ENCODE results near the gene KIR2DL1.
"Not testable (repeated sequence)": the region's sequence is repeated elsewhere in the genome, so short reads cannot be mapped to it uniquely, and the experiment has no call there.

Gene KIR2DL1

DNA sequence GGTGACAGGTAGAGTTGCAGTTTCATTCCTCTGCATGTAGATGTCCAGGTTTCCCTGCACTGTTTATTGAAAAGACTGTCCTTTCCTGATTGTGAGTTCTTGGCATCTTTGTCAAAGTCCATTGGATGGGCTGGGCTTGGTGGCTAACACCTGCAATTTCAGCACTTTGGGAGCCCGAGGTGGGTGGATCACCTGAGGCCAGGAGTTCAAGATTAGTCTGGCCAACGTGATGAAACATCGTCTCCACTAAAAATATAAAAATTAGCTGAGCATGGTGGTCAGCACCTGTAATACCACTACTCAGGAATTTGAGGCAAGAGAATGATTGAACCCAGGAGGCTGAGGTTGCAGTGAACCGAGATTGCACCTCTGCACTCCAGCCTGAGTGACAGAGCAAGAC, 8.3 kb downstream of the KIR2DL1 start:
- not testable (repeated sequence) for H3K27ac ChIP-seq (replicated peaks; ENCODE audit: low read length); H3K4me2 ChIP-seq (ENCODE audit: insufficient read depth, low read length, poor library complexity, severe bottlenecking); H4K91ac ChIP-seq (ENCODE audit: low read depth, low read length, poor library complexity); H3K4ac ChIP-seq (ENCODE audit: low read length); H2BK120ac ChIP-seq (ENCODE audit: low read depth, low read length); H2BK5ac ChIP-seq (ENCODE audit: low read length); H3K79me1 ChIP-seq (ENCODE audit: low read depth, low read length); H3K18ac ChIP-seq (ENCODE audit: low read length); DNase-seq (ENCODE audit: low spot score); H2AFZ ChIP-seq (ENCODE audit: low read length); H3K36me3 ChIP-seq (replicated peaks in 1 of 2; ENCODE audit: control insufficient read depth in 2 of 2, insufficient read depth in 2 of 2, low read length in 2 of 2); H2AK5ac ChIP-seq (ENCODE audit: low read depth, low read length); H3K23ac ChIP-seq (ENCODE audit: low read depth, low read length, poor library complexity); H3K9ac ChIP-seq (ENCODE audit: low read depth, low read length, poor library complexity); H2BK12ac ChIP-seq (ENCODE audit: low read length); H3K27me3 ChIP-seq (ENCODE audit: control insufficient read depth in 3 of 3, insufficient read depth in 3 of 3, low read depth in 1 of 3, low read length in 3 of 3); H3K9me3 ChIP-seq (replicated peaks in 1 of 2; ENCODE audit: control insufficient read depth in 2 of 2, insufficient read depth in 1 of 2, low read depth in 1 of 2, low read length in 2 of 2); H3K4me1 ChIP-seq (ENCODE audit: control insufficient read depth in 2 of 2, insufficient read depth in 1 of 2, low read depth in 1 of 2, low read length in 2 of 2); H4K8ac ChIP-seq (ENCODE audit: low read depth, low read length); H2BK15ac ChIP-seq (ENCODE audit: low read length); H3K14ac ChIP-seq (ENCODE audit: low read length); H3K4me3 ChIP-seq (ENCODE audit: low read length in 2 of 2)
- no CpG with 5 or more reads among the region's 4 CpGs for WGBS, 2 donors (ENCODE audit: extremely low coverage in 2 of 2, insufficient read length in 2 of 2, insufficient replicate concordance in 1 of 2)

DNA sequence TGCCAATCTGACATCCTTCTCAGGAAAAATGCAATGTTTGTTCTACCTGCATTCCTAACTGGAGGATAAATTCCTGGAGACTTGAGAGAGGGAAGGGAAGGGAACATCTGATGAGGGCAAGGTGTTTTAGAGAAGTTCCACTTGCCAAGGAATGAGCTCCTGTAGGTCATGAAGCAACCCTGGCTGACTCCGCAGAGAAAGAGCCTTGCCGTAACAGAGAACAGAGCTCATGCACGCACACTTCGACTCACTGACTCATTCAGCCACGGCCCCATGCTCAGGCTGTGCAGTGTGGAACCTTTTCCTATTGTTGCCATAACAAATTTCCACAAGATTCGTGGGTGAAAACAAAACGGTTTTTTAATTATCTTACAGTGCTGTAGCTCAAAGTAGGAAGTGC, 9.3 kb downstream of the KIR2DL1 start:
- H3K4me1 ChIP-seq (ENCODE audit: control insufficient read depth in 2 of 2, insufficient read depth in 1 of 2, low read depth in 1 of 2, low read length in 2 of 2); H2AFZ ChIP-seq (ENCODE audit: low read length); H3K36me3 ChIP-seq (replicated peaks in 1 of 2; ENCODE audit: control insufficient read depth in 2 of 2, insufficient read depth in 2 of 2, low read length in 2 of 2); H3K23ac ChIP-seq (ENCODE audit: low read depth, low read length, poor library complexity); H3K79me1 ChIP-seq (ENCODE audit: low read depth, low read length); DNase-seq (ENCODE audit: low spot score); H3K4me3 ChIP-seq (ENCODE audit: low read length in 2 of 2); H3K4ac ChIP-seq (ENCODE audit: low read length); H3K18ac ChIP-seq (ENCODE audit: low read length); H3K27ac ChIP-seq (replicated peaks; ENCODE audit: low read length); H2AK5ac ChIP-seq (ENCODE audit: low read depth, low read length); H4K91ac ChIP-seq (ENCODE audit: low read depth, low read length, poor library complexity); H3K9me3 ChIP-seq (replicated peaks in 1 of 2; ENCODE audit: control insufficient read depth in 2 of 2, insufficient read depth in 1 of 2, low read depth in 1 of 2, low read length in 2 of 2); H3K9ac ChIP-seq (ENCODE audit: low read depth, low read length, poor library complexity); H4K8ac ChIP-seq (ENCODE audit: low read depth, low read length); H3K27me3 ChIP-seq (ENCODE audit: control insufficient read depth in 3 of 3, insufficient read depth in 3 of 3, low read depth in 1 of 3, low read length in 3 of 3); H3K14ac ChIP-seq (ENCODE audit: low read length); H2BK5ac ChIP-seq (ENCODE audit: low read length); H2BK120ac ChIP-seq (ENCODE audit: low read depth, low read length); H2BK12ac ChIP-seq (ENCODE audit: low read length); H3K4me2 ChIP-seq (ENCODE audit: insufficient read depth, low read length, poor library complexity, severe bottlenecking); H2BK15ac ChIP-seq (ENCODE audit: low read length): not testable (repeated sequence)
- no CpG with 5 or more reads among the region's 7 CpGs for WGBS, 2 donors (ENCODE audit: extremely low coverage in 2 of 2, insufficient read length in 2 of 2, insufficient replicate concordance in 1 of 2)

DNA sequence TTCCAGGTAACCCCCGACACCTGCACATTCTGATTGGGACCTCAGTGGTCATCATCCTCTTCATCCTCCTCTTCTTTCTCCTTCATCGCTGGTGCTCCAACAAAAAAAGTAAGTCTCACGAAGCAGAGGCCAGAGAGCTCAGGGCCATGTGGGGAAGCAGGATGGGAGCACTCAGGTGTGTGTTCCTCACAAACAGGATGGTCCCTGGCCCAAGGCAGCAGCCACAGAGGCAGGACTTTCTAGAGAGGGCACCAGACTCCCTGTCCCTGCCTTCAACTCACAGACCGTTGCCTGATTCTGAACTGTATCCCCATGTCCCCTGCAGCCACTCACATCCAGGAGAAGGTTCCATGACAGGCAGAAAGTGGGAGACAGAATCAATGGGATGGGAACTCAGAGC, 13.3 kb downstream of the KIR2DL1 start:
- H3K4me1 ChIP-seq (ENCODE audit: control insufficient read depth in 2 of 2, insufficient read depth in 1 of 2, low read depth in 1 of 2, low read length in 2 of 2); DNase-seq (ENCODE audit: low spot score); H2BK12ac ChIP-seq (ENCODE audit: low read length); H3K14ac ChIP-seq (ENCODE audit: low read length); H3K79me1 ChIP-seq (ENCODE audit: low read depth, low read length); H2BK5ac ChIP-seq (ENCODE audit: low read length); H3K23ac ChIP-seq (ENCODE audit: low read depth, low read length, poor library complexity); H4K91ac ChIP-seq (ENCODE audit: low read depth, low read length, poor library complexity); H3K27me3 ChIP-seq (ENCODE audit: control insufficient read depth in 3 of 3, insufficient read depth in 3 of 3, low read depth in 1 of 3, low read length in 3 of 3); H2BK15ac ChIP-seq (ENCODE audit: low read length); H3K27ac ChIP-seq (replicated peaks; ENCODE audit: low read length); H3K4ac ChIP-seq (ENCODE audit: low read length); H2AFZ ChIP-seq (ENCODE audit: low read length); H3K9ac ChIP-seq (ENCODE audit: low read depth, low read length, poor library complexity); H4K8ac ChIP-seq (ENCODE audit: low read depth, low read length); H3K18ac ChIP-seq (ENCODE audit: low read length); H2BK120ac ChIP-seq (ENCODE audit: low read depth, low read length); H2AK5ac ChIP-seq (ENCODE audit: low read depth, low read length); H3K9me3 ChIP-seq (replicated peaks in 1 of 2; ENCODE audit: control insufficient read depth in 2 of 2, insufficient read depth in 1 of 2, low read depth in 1 of 2, low read length in 2 of 2); H3K4me2 ChIP-seq (ENCODE audit: insufficient read depth, low read length, poor library complexity, severe bottlenecking); H3K36me3 ChIP-seq (replicated peaks in 1 of 2; ENCODE audit: control insufficient read depth in 2 of 2, insufficient read depth in 2 of 2, low read length in 2 of 2); H3K4me3 ChIP-seq (ENCODE audit: low read length in 2 of 2): not testable (repeated sequence)
- no CpG with 5 or more reads among the region's 4 CpGs for WGBS, 2 donors (ENCODE audit: extremely low coverage in 2 of 2, insufficient read length in 2 of 2, insufficient replicate concordance in 1 of 2)

DNA sequence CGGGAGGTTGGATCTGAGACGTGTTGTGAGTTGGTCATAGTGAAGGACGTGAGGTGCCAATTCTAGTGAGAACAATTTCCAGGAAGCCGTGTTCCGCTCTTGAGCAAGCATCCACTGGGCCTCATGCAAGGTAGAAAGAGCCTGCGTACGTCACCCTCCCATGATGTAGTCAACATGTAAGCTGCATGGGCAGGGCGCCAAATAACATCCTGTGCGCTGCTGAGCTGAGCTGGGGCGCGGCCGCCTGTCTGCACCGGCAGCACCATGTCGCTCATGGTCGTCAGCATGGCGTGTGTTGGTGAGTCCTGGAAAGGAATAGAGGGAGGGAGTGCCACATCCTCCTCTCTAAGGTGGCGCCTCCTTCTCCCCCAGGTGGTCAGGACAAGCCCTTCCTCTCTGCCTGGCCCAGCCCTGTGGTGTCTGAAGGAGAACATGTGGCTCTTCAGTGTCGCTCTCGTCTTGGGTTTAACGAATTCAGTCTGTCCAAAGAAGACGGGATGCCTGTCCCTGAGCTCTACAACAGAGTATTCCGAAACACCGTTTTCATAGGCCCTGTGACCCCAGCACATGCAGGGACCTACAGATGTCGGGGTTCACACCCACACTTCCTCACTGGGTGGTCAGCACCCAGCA, 16.6 kb downstream of the KIR2DL1 start:
- H3K9ac ChIP-seq (ENCODE audit: low read depth, low read length, poor library complexity); H2BK15ac ChIP-seq (ENCODE audit: low read length); H3K79me1 ChIP-seq (ENCODE audit: low read depth, low read length); H2BK5ac ChIP-seq (ENCODE audit: low read length); H3K27me3 ChIP-seq (ENCODE audit: control insufficient read depth in 3 of 3, insufficient read depth in 3 of 3, low read depth in 1 of 3, low read length in 3 of 3); H3K4ac ChIP-seq (ENCODE audit: low read length); H3K14ac ChIP-seq (ENCODE audit: low read length); H4K91ac ChIP-seq (ENCODE audit: low read depth, low read length, poor library complexity); H3K23ac ChIP-seq (ENCODE audit: low read depth, low read length, poor library complexity); H3K36me3 ChIP-seq (replicated peaks in 1 of 2; ENCODE audit: control insufficient read depth in 2 of 2, insufficient read depth in 2 of 2, low read length in 2 of 2); H3K4me1 ChIP-seq (ENCODE audit: control insufficient read depth in 2 of 2, insufficient read depth in 1 of 2, low read depth in 1 of 2, low read length in 2 of 2); DNase-seq (ENCODE audit: low spot score); H2BK12ac ChIP-seq (ENCODE audit: low read length); H3K4me2 ChIP-seq (ENCODE audit: insufficient read depth, low read length, poor library complexity, severe bottlenecking); H3K27ac ChIP-seq (replicated peaks; ENCODE audit: low read length); H2AFZ ChIP-seq (ENCODE audit: low read length); H3K18ac ChIP-seq (ENCODE audit: low read length); H2AK5ac ChIP-seq (ENCODE audit: low read depth, low read length); H4K8ac ChIP-seq (ENCODE audit: low read depth, low read length); H2BK120ac ChIP-seq (ENCODE audit: low read depth, low read length): not testable (repeated sequence)
- peak overlapping the region in 1 of 2 donors; percentile 34 for H3K4me3 ChIP-seq (ENCODE audit: low read length in 2 of 2)
- no CpG with 5 or more reads among the region's 24 CpGs for WGBS, 2 donors (ENCODE audit: extremely low coverage in 2 of 2, insufficient read length in 2 of 2, insufficient replicate concordance in 1 of 2)
- H3K9me3 ChIP-seq (replicated peaks in 1 of 2; ENCODE audit: control insufficient read depth in 2 of 2, insufficient read depth in 1 of 2, low read depth in 1 of 2, low read length in 2 of 2) = peaks cover 0 to 16% of the 10 kb centered on the region in 2 donors

All from neuronal stem cell (in vitro differentiated cells).